Neural cell (in vitro differentiated cells): ENCODE data around the gene MYO5A.

Experiments used
- CTCF ChIP-seq: fragments of 450-650 bp; IDR thresholded peaks from 2 replicates; pipeline ENCODE4 v1.5.1; 2014; ENCODE audit warnings: antibody characterized with exemption, mild to moderate bottlenecking, moderate library complexity; ENCODE audit not compliant: poor library complexity, severe bottlenecking
- EP300 ChIP-seq: fragments of 450-650 bp; conservative IDR thresholded peaks from 2 replicates; pipeline ENCODE4 v1.6.1; 2014; ENCODE audit warnings: antibody characterized with exemption, mild to moderate bottlenecking, moderate library complexity; ENCODE audit not compliant: poor library complexity, severe bottlenecking
- EZH2 ChIP-seq: fragments of 200-600, 300-800 bp; shearing (Covaris generic), sonication (generic); IDR thresholded peaks from 2 replicates; pipeline ENCODE4 v1.6.1; 2014; ENCODE audit warnings: antibody characterized with exemption, low read length, borderline replicate concordance, mild to moderate bottlenecking; ENCODE audit not compliant: insufficient read depth, poor library complexity, severe bottlenecking
- POLR2AphosphoS5 ChIP-seq: IDR thresholded peaks from 2 replicates; pipeline ENCODE4 v1.6.1; 2012
- RAD21 ChIP-seq: fragments of 450-650 bp; conservative IDR thresholded peaks from 2 replicates; pipeline ENCODE4 v1.6.1; 2014; ENCODE audit warnings: antibody characterized with exemption, mild to moderate bottlenecking, moderate library complexity
- REST ChIP-seq: IDR thresholded peaks from 2 replicates; pipeline ENCODE4 v1.6.1; 2012; ENCODE audit warnings: borderline replicate concordance
- SMC3 ChIP-seq: fragments of 450-650 bp; conservative IDR thresholded peaks from 2 replicates; pipeline ENCODE4 v1.6.1; 2014; ENCODE audit warnings: antibody characterized with exemption, mild to moderate bottlenecking, moderate library complexity; ENCODE audit not compliant: poor library complexity
- TAF1 ChIP-seq: IDR thresholded peaks from 2 replicates; pipeline ENCODE4 v1.6.1; 2012; ENCODE audit warnings: low read depth

- TF ChIP-seq CTCF (no peak), EP300 (no peak), REST (no peak), EZH2 (no peak), POLR2AphosphoS5 (no peak), TAF1 (no peak), SMC3 (no peak), RAD21 (no peak)
Observed at GRCh38 chr15:52283281-52283680, 245.4 kb downstream of the MYO5A start.
